PFSK-1 (cell line): ENCODE data around the gene BCAS3.

Experiments used
- POLR2AphosphoS5 ChIP-seq: IDR thresholded peaks from 2 replicates; pipeline ENCODE4 v1.6.1; 2012; ENCODE audit warnings: low read depth, mild to moderate bottlenecking, control low read depth, low read length, moderate library complexity
- TAF1 ChIP-seq: IDR thresholded peaks from 2 replicates; pipeline ENCODE4 v1.6.1; 2012; ENCODE audit warnings: low read length, control low read depth, borderline replicate concordance; ENCODE audit not compliant: insufficient read depth

DNA sequence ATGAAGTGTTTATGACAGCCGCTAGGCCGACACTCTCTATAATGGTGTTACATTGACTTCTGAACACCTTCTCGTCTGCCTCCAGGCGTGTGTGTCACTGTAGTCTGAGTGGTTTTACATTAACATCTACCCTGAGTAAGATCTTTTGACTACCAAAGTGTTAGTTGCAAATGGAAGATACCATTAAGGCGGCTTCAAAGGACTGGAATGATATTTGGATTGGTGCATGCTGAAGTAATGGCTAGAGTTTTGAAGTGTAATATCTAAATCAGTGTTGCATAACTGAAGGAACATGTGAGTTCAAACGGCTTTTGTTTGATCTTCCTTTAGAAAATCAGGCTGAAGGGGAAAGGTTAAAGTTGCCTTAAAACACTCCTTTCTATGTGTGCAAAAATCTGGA lies 52.2 kb downstream of the BCAS3 start:
- TF ChIP-seq TAF1, result no peak
- no peak for TF ChIP-seq POLR2AphosphoS5
